ENCODE results near the gene KCNJ10.
A peak's percentile ranks its signal among the peaks of the same experiment; 100 is the strongest.

Gene KCNJ10

GRCh38 chr1:160018347-160018746 is 51.6 kb downstream of the KCNJ10 start:
- no peak for TF ChIP-seq CTCF (IDR thresholded peaks at IDR 0.05; ENCODE audit: control insufficient read depth, extremely low read depth, insufficient read depth)
- H3K4me3 ChIP-seq (ENCODE audit: low read depth, low read length): no peak overlapping the region
- no peak for DNase-seq (ENCODE audit: low read depth)

GRCh38 chr1:160017592-160017991 is 52.4 kb downstream of the KCNJ10 start:
- H3K4me3 ChIP-seq (ENCODE audit: low read depth, low read length): no peak overlapping the region
- no peak for TF ChIP-seq CTCF (IDR thresholded peaks at IDR 0.05; ENCODE audit: control insufficient read depth, extremely low read depth, insufficient read depth)
- DNase-seq (ENCODE audit: low read depth): no peak

GRCh38 chr1:160011781-160012180 is 58.2 kb downstream of the KCNJ10 start:
- no peak for TF ChIP-seq CTCF (IDR thresholded peaks at IDR 0.05; ENCODE audit: control insufficient read depth, extremely low read depth, insufficient read depth)

GRCh38 chr1:160009801-160010200 is 60.2 kb downstream of the KCNJ10 start:
- no peak for TF ChIP-seq CTCF (IDR thresholded peaks at IDR 0.05; ENCODE audit: control insufficient read depth, extremely low read depth, insufficient read depth)
- no peak overlapping the region for H3K4me3 ChIP-seq (ENCODE audit: low read depth, low read length)
- DNase-seq (ENCODE audit: low read depth): no peak

More at GRCh38 chr1:160011781-160012180, 58.2 kb downstream of the KCNJ10 start:
- H3K4me3 ChIP-seq (ENCODE audit: low read depth, low read length): no peak overlapping the region
- no peak for DNase-seq (ENCODE audit: low read depth)

GRCh38 chr1:160009081-160009480 is 60.9 kb downstream of the KCNJ10 start:
- DNase-seq (ENCODE audit: low read depth): no peak
- no peak overlapping the region for H3K4me3 ChIP-seq (ENCODE audit: low read depth, low read length)
- no peak for TF ChIP-seq CTCF (IDR thresholded peaks at IDR 0.05; ENCODE audit: control insufficient read depth, extremely low read depth, insufficient read depth)

- TF ChIP-seq CTCF (IDR thresholded peaks at IDR 0.05; ENCODE audit: control insufficient read depth, extremely low read depth, insufficient read depth): peak; percentile 65
- no peak for DNase-seq (ENCODE audit: low read depth)
- no peak overlapping the region for H3K4me3 ChIP-seq (ENCODE audit: low read depth, low read length)
Measured at GRCh38 chr1:160007577-160008200, 62.3 kb downstream of the KCNJ10 start.

GRCh38 chr1:160006312-160006940 is 63.5 kb downstream of the KCNJ10 start:
- TF ChIP-seq CTCF (IDR thresholded peaks at IDR 0.05; ENCODE audit: control insufficient read depth, extremely low read depth, insufficient read depth): peak; percentile 99
- H3K4me3 ChIP-seq (ENCODE audit: low read depth, low read length): no peak overlapping the region
- DNase-seq (ENCODE audit: low read depth): peak; percentile 40

Data from LNCaP clone FGC (cell line).